Stimulated activated CD8-positive, alpha-beta memory T cell treated with anti-CD3 and anti-CD28 coated beads, Interleukin-4, amount 100 ng/mL, for 48 hours (primary cell): ENCODE measurements around the gene NR1I2.

Experiments used
- DNase-seq: peaks from one replicate; pipeline ENCODE4 v3.0.0-alpha.2; 2020

NR1I2 gene

GRCh38 chr3:119781330-119782198 is at the start of gene NR1I2:
TSS of gene NR1I2 (plus strand) at chr3:119782101.
- no peak for DNase-seq

GRCh38 chr3:119733812-119734211 is 48.1 kb upstream of the NR1I2 start:
- no peak for DNase-seq

GRCh38 chr3:119738741-119739140 is 43.2 kb upstream of the NR1I2 start:
- no peak for DNase-seq

- no peak for DNase-seq
Observed at GRCh38 chr3:119741657-119742590, 40.0 kb upstream of the NR1I2 start.

- no peak for DNase-seq
Observed at GRCh38 chr3:119743921-119744320, 38.0 kb upstream of the NR1I2 start.

- no peak for DNase-seq
Observed at GRCh38 chr3:119745942-119746341, 36.0 kb upstream of the NR1I2 start.

GRCh38 chr3:119746423-119746822 is 35.5 kb upstream of the NR1I2 start:
- no peak for DNase-seq

- no peak for DNase-seq
Observed at GRCh38 chr3:119747357-119747756, 34.5 kb upstream of the NR1I2 start.

GRCh38 chr3:119748991-119749390 is 32.9 kb upstream of the NR1I2 start:
- no peak for DNase-seq

- DNase-seq = no peak
Observed at GRCh38 chr3:119751423-119751822, 30.5 kb upstream of the NR1I2 start.

GRCh38 chr3:119759962-119760361 is 21.9 kb upstream of the NR1I2 start:
- DNase-seq = no peak

- DNase-seq = no peak
Observed at GRCh38 chr3:119762876-119763275, 19.0 kb upstream of the NR1I2 start.

GRCh38 chr3:119763466-119763865 is 18.4 kb upstream of the NR1I2 start:
- no peak for DNase-seq

GRCh38 chr3:119765239-119765638 is 16.7 kb upstream of the NR1I2 start:
- no peak for DNase-seq

- DNase-seq = no peak
Observed at GRCh38 chr3:119767936-119768601, 13.8 kb upstream of the NR1I2 start.

- DNase-seq = no peak
Observed at GRCh38 chr3:119768668-119769393, 13.1 kb upstream of the NR1I2 start.

GRCh38 chr3:119769394-119770149 is 12.3 kb upstream of the NR1I2 start:
- DNase-seq = no peak

- DNase-seq = no peak
Observed at GRCh38 chr3:119774444-119774843, 7.5 kb upstream of the NR1I2 start.

- no peak for DNase-seq
Observed at GRCh38 chr3:119776304-119776703, 5.6 kb upstream of the NR1I2 start.

- no peak for DNase-seq
Observed at GRCh38 chr3:119778176-119778575, 3.7 kb upstream of the NR1I2 start.

- DNase-seq = no peak
Observed at GRCh38 chr3:119778811-119779210, 3.1 kb upstream of the NR1I2 start.
